Prostate gland (tissue), 2 donors: ENCODE data around the gene ACADS. TPM values are rescaled to one million over a fixed set of nuclear protein-coding genes. Genes with fewer than 3 reads are reported as not detected.

Experiments
- DNase-seq: peaks from one replicate; pipeline ENCODE4 v3.0.0-alpha.2; 2019; ENCODE audit warnings: low spot score
- H3K27ac ChIP-seq, 2 donors: fragments of 200-600 bp; sonication (generic); 2 replicates each; pipeline ENCODE4 v1.5.1; 2017 to 2019
- H3K27me3 ChIP-seq: fragments of 200-600 bp; sonication (generic); replicated peaks from 2 replicates; pipeline ENCODE4 v1.5.1; 2019; ENCODE audit not compliant: insufficient read depth
- H3K36me3 ChIP-seq, 2 donors: fragments of 200-600 bp; sonication (generic); 1 replicate in 1 of 2; 2 replicates in 1 of 2; pipeline versions ENCODE4 v1.5.1 to v1.8.1; 2017 to 2019
- H3K4me1 ChIP-seq: fragments of 200-600 bp; sonication (generic); replicated peaks from 2 replicates; pipeline ENCODE4 v1.5.1; 2019
- H3K4me3 ChIP-seq, 2 donors: fragments of 200-600 bp; sonication (generic); 2 replicates each; pipeline ENCODE4 v1.5.1; 2017 to 2019
- H3K9me3 ChIP-seq: fragments of 200-600 bp; sonication (generic); 2 replicates; pipeline ENCODE4 v1.5.1; 2017
- POLR2A ChIP-seq: fragments of 450-650 bp; IDR thresholded peaks from one replicate; pipeline ENCODE4 v1.6.1; 2016; ENCODE audit warnings: antibody characterized with exemption, mild to moderate bottlenecking
- POLR2AphosphoS5 ChIP-seq: sonication (generic); formaldehyde crosslinking; IDR thresholded peaks from one replicate; pipeline ENCODE4 v1.6.1; 2017; ENCODE audit warnings: antibody characterized with exemption
- WGBS: methylation state at CpG from one replicate; pipeline ENCODE4 v1.1.5; 2018; 5-methylcytosine and 5-hydroxymethylcytosine counted together
- intact Hi-C: fragments of 100-400 bp; cut with DNase I; formaldehyde crosslinking; loops from one replicate; pipeline ENCODE4 v1.14.2; 2022
- total RNA-seq, 2 donors: library from RNA; depleted of rRNA; stranded (reverse); fragments of >200 nt; gene quantifications; one replicate each; pipeline ENCODE4 v1.1.0, GENCODE V29; 2016
- TF ChIP-seq, protein P1 (sequence below), 4 experiments: fragments of 200-600 bp in 2 of 4; fragments of 450-650 bp in 2 of 4; sonication (generic) in 2 of 4; IDR thresholded peaks; 1 replicate in 3 of 4; 2 replicates in 1 of 4; pipeline ENCODE4 v1.5.1; 2016 to 2019; ENCODE audit warnings: antibody characterized with exemption in 4 of 4, mild to moderate bottlenecking in 2 of 4, moderate library complexity in 2 of 4

Gene ACADS
- total RNA-seq, 2 donors from 2014 or later = 29.4 to 36.0 TPM

DNA sequence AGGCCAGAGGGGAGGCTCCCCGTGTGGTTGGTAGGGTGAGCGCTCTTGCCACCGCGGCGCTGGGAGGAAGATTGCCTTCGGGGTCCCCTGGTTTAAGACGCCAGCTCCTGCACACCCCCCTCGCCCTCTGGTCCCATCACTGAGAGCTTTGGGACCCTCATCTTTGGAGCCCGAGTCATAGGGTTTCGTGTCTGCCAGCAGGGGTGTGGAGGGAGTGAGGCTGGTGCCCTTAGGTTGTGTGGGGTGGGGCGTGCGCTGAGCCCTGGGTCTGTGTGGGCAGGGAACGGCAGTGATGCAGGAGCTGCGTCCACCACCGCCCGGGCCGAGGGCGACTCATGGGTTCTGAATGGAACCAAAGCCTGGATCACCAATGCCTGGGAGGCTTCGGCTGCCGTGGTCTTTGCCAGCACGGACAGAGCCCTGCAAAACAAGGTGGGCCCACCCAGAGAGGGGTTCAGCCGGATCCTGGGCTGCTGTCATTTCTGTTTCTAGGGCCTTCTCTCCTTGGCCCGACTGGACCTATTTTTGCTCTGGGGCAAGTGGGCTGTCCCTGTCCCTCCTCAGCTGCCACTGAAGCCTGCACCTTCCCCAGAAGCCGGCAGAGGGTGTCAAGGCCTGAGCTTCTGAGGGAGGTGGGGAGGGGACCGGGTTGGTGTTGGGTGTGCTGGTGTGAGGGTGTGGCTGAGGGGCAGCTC, 12.1 kb downstream of the ACADS start:
- H3K4me1 ChIP-seq = no peaks in the 10 kb centered on the region
- no peak for DNase-seq
- no peaks in the 10 kb centered on the region for H3K9me3 ChIP-seq
- no peak overlapping the region for H3K4me3 ChIP-seq
- H3K36me3 ChIP-seq = no peaks in the 10 kb centered on the region
- 87% methylated on average over 25 of the region's 25 CpGs for WGBS
- no peak overlapping the region for H3K27ac ChIP-seq
- no peak for TF ChIP-seq POLR2A
- TF ChIP-seq, protein P1, sequence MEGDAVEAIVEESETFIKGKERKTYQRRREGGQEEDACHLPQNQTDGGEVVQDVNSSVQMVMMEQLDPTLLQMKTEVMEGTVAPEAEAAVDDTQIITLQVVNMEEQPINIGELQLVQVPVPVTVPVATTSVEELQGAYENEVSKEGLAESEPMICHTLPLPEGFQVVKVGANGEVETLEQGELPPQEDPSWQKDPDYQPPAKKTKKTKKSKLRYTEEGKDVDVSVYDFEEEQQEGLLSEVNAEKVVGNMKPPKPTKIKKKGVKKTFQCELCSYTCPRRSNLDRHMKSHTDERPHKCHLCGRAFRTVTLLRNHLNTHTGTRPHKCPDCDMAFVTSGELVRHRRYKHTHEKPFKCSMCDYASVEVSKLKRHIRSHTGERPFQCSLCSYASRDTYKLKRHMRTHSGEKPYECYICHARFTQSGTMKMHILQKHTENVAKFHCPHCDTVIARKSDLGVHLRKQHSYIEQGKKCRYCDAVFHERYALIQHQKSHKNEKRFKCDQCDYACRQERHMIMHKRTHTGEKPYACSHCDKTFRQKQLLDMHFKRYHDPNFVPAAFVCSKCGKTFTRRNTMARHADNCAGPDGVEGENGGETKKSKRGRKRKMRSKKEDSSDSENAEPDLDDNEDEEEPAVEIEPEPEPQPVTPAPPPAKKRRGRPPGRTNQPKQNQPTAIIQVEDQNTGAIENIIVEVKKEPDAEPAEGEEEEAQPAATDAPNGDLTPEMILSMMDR (IDR thresholded peaks at IDR 0.05) = peak in 2 of 4 experiments; percentile 3 to 9
- no peak for TF ChIP-seq POLR2AphosphoS5
- H3K27me3 ChIP-seq = no peaks in the 10 kb centered on the region
- intact Hi-C loops = no loop called here

DNA sequence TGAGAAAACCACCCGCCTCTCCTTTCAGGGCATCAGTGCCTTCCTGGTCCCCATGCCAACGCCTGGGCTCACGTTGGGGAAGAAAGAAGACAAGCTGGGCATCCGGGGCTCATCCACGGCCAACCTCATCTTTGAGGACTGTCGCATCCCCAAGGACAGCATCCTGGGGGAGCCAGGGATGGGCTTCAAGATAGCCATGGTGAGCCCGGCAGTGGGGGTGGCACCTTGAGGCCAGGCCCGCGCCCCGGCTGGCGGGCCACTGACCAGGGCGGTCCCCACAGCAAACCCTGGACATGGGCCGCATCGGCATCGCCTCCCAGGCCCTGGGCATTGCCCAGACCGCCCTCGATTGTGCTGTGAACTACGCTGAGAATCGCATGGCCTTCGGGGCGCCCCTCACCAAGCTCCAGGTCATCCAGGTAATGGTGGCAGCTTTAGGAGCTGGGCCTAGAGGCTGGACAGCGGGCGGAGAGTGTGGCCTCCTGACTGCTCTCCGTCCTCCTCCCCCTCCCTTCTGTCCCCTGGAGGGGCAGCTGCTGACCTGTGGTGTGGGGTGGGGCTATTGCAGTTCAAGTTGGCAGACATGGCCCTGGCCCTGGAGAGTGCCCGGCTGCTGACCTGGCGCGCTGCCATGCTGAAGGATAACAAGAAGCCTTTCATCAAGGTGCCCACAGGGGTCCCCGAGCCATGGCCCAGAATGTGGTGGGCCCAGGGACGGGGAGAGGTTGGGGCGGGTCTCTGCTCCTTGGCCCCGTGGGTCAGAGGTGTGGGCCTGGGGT, 12.8 kb downstream of the ACADS start:
- no peak for DNase-seq
- TF ChIP-seq POLR2AphosphoS5 (no peak), POLR2A (no peak)
- TF ChIP-seq, protein P1 (IDR thresholded peaks at IDR 0.05) = no peak
- 87% methylated on average over 31 of the region's 31 CpGs for WGBS

DNA sequence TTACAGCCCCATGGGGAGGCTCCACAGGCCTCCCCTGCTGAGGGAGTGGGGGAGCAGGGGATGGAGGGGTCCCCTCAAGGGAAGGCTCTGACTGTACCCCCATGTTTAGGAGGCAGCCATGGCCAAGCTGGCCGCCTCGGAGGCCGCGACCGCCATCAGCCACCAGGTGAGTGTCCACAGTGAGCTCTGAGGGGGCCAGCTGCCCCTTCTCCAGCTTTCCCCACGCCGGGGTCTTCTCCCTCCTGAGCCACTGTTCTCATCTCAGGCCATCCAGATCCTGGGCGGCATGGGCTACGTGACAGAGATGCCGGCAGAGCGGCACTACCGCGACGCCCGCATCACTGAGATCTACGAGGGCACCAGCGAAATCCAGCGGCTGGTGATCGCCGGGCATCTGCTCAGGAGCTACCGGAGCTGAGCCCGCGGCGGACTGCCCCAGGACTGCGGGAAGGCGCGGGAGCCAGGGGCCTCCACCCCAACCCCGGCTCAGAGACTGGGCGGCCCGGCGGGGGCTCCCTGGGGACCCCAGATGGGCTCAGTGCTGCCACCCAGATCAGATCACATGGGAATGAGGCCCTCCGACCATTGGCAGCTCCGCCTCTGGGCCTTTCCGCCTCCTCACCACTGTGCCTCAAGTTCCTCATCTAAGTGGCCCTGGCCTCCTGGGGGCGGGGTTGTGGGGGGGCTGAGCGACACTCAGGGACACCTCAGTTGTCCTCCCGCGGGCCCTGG, 13.6 kb downstream of the ACADS start:
- no peak overlapping the region for H3K27ac ChIP-seq
- no peak for TF ChIP-seq POLR2A
- TF ChIP-seq, protein P1 (IDR thresholded peaks at IDR 0.05) = no peak
- no peak for TF ChIP-seq POLR2AphosphoS5
- no peak for DNase-seq
- intact Hi-C loops = no loop called here
- no peaks in the 10 kb centered on the region for H3K27me3 ChIP-seq
- H3K4me3 ChIP-seq = no peak overlapping the region
- H3K36me3 ChIP-seq = no peaks in the 10 kb centered on the region
- no peaks in the 10 kb centered on the region for H3K4me1 ChIP-seq
- no peaks in the 10 kb centered on the region for H3K9me3 ChIP-seq
- WGBS = 94% methylated on average over 37 of the region's 38 CpGs

More for the DNA sequence above, 12.8 kb downstream of the ACADS start:
- Histone ChIP-seq H3K27ac (no peak overlapping the region), H3K4me3 (no peak overlapping the region), H3K27me3 (no peaks in the 10 kb centered on the region), H3K36me3 (no peaks in the 10 kb centered on the region), H3K9me3 (no peaks in the 10 kb centered on the region), H3K4me1 (no peaks in the 10 kb centered on the region)
- intact Hi-C loops = no loop called here

DNA sequence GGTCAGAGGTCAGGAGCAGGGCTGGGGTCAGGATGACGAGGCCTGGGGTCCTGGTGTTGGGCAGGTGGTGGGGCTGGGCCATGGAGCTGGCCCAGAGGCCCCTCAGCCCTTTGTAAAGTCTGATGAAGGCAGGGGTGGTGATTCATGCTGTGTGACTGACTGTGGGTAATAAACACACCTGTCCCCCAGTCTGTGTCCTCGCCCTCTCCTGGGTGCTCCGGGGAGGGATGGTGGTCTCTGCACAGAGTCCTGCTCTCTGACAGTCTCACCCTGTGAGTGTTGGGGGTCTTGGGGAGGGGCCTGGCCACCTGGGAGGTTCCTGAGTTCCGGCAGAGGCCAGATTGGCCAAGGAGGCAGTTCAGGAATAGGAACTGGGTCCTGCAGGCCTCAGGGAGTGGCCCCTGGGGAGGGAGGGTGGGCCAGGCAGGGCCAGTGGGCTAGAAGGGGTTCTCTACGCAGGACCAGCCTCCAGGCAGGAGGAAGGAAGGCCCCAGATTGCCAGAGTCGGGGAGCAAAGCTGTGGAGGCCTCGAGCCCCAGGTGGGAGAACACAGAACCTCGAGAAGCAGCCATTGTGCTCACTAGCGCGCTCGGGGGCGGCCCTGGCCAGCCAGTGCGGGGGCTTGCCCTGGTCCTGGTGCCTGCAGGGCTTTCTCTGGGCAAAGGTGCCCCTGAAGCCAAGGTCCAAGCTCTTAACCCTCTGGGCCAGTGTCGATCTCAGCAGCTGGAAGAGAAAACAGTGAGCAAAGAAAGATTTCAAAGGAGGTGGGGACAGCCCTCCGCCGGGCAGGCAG, 14.4 kb downstream of the ACADS start:
- intact Hi-C loops = loop anchor here (5.0 kb wide), 1 partner anchor 212 kb away; no protein-coding TSS in a partner anchor
- TF ChIP-seq POLR2A = no peak
- no peak for TF ChIP-seq POLR2AphosphoS5
- TF ChIP-seq, protein P1 (IDR thresholded peaks at IDR 0.05) = no peak

More for the DNA sequence above, 14.4 kb downstream of the ACADS start:
- H3K4me3 ChIP-seq = no peak overlapping the region
- 77% methylated on average over 16 of the region's 16 CpGs for WGBS
- no peak for DNase-seq
- no peaks in the 10 kb centered on the region for H3K9me3 ChIP-seq
- H3K27ac ChIP-seq = no peak overlapping the region
- H3K4me1 ChIP-seq = no peaks in the 10 kb centered on the region
- no peaks in the 10 kb centered on the region for H3K27me3 ChIP-seq
- H3K36me3 ChIP-seq = no peaks in the 10 kb centered on the region
